Activated T-cell treated with anti-CD3 and anti-CD28 coated beads, Interleukin-2, amount 50 U/mL, for 24 hours (primary cell): Measurements from ENCODE around the gene PRSS1.

Experiments used
- DNase-seq: peaks from one replicate; pipeline ENCODE4 v3.0.0-alpha.2; 2020
- H3K27ac Mint-ChIP-seq: 2 replicates; pipeline ENCODE4 v1.8.0; 2020; ENCODE audit warnings: mild to moderate bottlenecking, mixed read lengths
- H3K27me3 Mint-ChIP-seq: 2 replicates; pipeline ENCODE4 v1.8.0; 2020; ENCODE audit warnings: mixed read lengths
- H3K36me3 Mint-ChIP-seq: 2 replicates; pipeline ENCODE4 v1.8.0; 2020; ENCODE audit warnings: low read depth, mixed read lengths
- H3K4me1 Mint-ChIP-seq: 2 replicates; pipeline ENCODE4 v1.8.0; 2020; ENCODE audit warnings: low read depth, mixed read lengths
- H3K4me3 Mint-ChIP-seq: 2 replicates; pipeline ENCODE4 v1.8.0; 2020; ENCODE audit warnings: mild to moderate bottlenecking, moderate library complexity, mixed read lengths
- H3K9me3 Mint-ChIP-seq: 2 replicates; pipeline ENCODE4 v1.8.0; 2020; ENCODE audit warnings: mixed read lengths

PRSS1 gene

GRCh38 chr7:142788303-142789289, 39.3 kb downstream of the PRSS1 start:
- Mint-ChIP-seq H3K27me3 (no peaks in the 10 kb centered on the region), H3K27ac (peak overlapping the region; percentile 96), H3K36me3 (peaks cover 68% of the 10 kb centered on the region), H3K9me3 (no peaks in the 10 kb centered on the region), H3K4me1 (peaks cover 32% of the 10 kb centered on the region), H3K4me3 (peak overlapping the region; percentile 86)
- DNase-seq = peak; percentile 54

- Mint-ChIP-seq H3K27ac (peak overlapping the region; percentile 96), H3K27me3 (no peaks in the 10 kb centered on the region), H3K9me3 (no peaks in the 10 kb centered on the region), H3K4me1 (peaks cover 38% of the 10 kb centered on the region), H3K36me3 (peaks cover 77% of the 10 kb centered on the region), H3K4me3 (peak overlapping the region; percentile 86)
- peak; percentile 44 for DNase-seq
Measured at GRCh38 chr7:142789441-142789840, 40.2 kb downstream of the PRSS1 start.

GRCh38 chr7:142790056-142790455, 40.8 kb downstream of the PRSS1 start:
- Mint-ChIP-seq H3K4me3 (peak overlapping the region; percentile 86), H3K4me1 (peaks cover 44% of the 10 kb centered on the region), H3K27me3 (no peaks in the 10 kb centered on the region), H3K36me3 (peaks cover 78% of the 10 kb centered on the region), H3K9me3 (no peaks in the 10 kb centered on the region), H3K27ac (peak overlapping the region; percentile 96)
- peak; percentile 71 for DNase-seq

GRCh38 chr7:142790555-142790954, 41.3 kb downstream of the PRSS1 start:
- H3K36me3 Mint-ChIP-seq = peaks cover 78% of the 10 kb centered on the region
- no peak for DNase-seq
- peaks cover 47% of the 10 kb centered on the region for H3K4me1 Mint-ChIP-seq
- H3K27ac Mint-ChIP-seq = peak overlapping the region; percentile 96
- H3K27me3 Mint-ChIP-seq = no peaks in the 10 kb centered on the region
- no peaks in the 10 kb centered on the region for H3K9me3 Mint-ChIP-seq
- H3K4me3 Mint-ChIP-seq = peak overlapping the region; percentile 86

- peak overlapping the region; percentile 86 for H3K4me3 Mint-ChIP-seq
- no peaks in the 10 kb centered on the region for H3K27me3 Mint-ChIP-seq
- H3K4me1 Mint-ChIP-seq = peaks cover 50% of the 10 kb centered on the region
- DNase-seq = peak; percentile 59
- peaks cover 85% of the 10 kb centered on the region for H3K36me3 Mint-ChIP-seq
- peak overlapping the region; percentile 99 for H3K27ac Mint-ChIP-seq
- no peaks in the 10 kb centered on the region for H3K9me3 Mint-ChIP-seq
Measured at GRCh38 chr7:142791502-142791901, 42.2 kb downstream of the PRSS1 start.

- no peak for DNase-seq
- Mint-ChIP-seq H3K36me3 (peaks cover 88% of the 10 kb centered on the region), H3K27me3 (no peaks in the 10 kb centered on the region), H3K9me3 (no peaks in the 10 kb centered on the region), H3K4me1 (peaks cover 50% of the 10 kb centered on the region), H3K4me3 (peak overlapping the region; percentile 86), H3K27ac (peak overlapping the region; percentile 99)
Measured at GRCh38 chr7:142792129-142792528, 42.9 kb downstream of the PRSS1 start.

GRCh38 chr7:142792593-142792992, 43.3 kb downstream of the PRSS1 start:
- Mint-ChIP-seq H3K36me3 (peaks cover 88% of the 10 kb centered on the region), H3K27ac (peak overlapping the region; percentile 99), H3K4me3 (peak overlapping the region; percentile 86), H3K9me3 (no peaks in the 10 kb centered on the region), H3K27me3 (no peaks in the 10 kb centered on the region), H3K4me1 (peaks cover 50% of the 10 kb centered on the region)
- DNase-seq = peak; percentile 33

GRCh38 chr7:142793156-142793555, 43.9 kb downstream of the PRSS1 start:
- peak; percentile 32 for DNase-seq
- H3K27ac Mint-ChIP-seq = peak overlapping the region; percentile 99
- H3K9me3 Mint-ChIP-seq = no peaks in the 10 kb centered on the region
- H3K36me3 Mint-ChIP-seq = peaks cover 88% of the 10 kb centered on the region
- H3K4me3 Mint-ChIP-seq = peak overlapping the region; percentile 86
- H3K4me1 Mint-ChIP-seq = peaks cover 52% of the 10 kb centered on the region
- no peaks in the 10 kb centered on the region for H3K27me3 Mint-ChIP-seq

GRCh38 chr7:142795339-142795863, 46.1 kb downstream of the PRSS1 start:
- no peaks in the 10 kb centered on the region for H3K9me3 Mint-ChIP-seq
- H3K27ac Mint-ChIP-seq = peak overlapping the region; percentile 99
- H3K4me1 Mint-ChIP-seq = peaks cover 70% of the 10 kb centered on the region
- H3K27me3 Mint-ChIP-seq = no peaks in the 10 kb centered on the region
- peaks cover 88% of the 10 kb centered on the region for H3K36me3 Mint-ChIP-seq
- DNase-seq = peak; percentile 75
- peak overlapping the region; percentile 98 for H3K4me3 Mint-ChIP-seq

- peak overlapping the region; percentile 98 for H3K4me3 Mint-ChIP-seq
- no peaks in the 10 kb centered on the region for H3K9me3 Mint-ChIP-seq
- no peaks in the 10 kb centered on the region for H3K27me3 Mint-ChIP-seq
- H3K27ac Mint-ChIP-seq = peak overlapping the region; percentile 99
- no peak for DNase-seq
- H3K4me1 Mint-ChIP-seq = peaks cover 72% of the 10 kb centered on the region
- peaks cover 88% of the 10 kb centered on the region for H3K36me3 Mint-ChIP-seq
Measured at GRCh38 chr7:142796001-142796500, 46.8 kb downstream of the PRSS1 start.

- peaks cover 88% of the 10 kb centered on the region for H3K36me3 Mint-ChIP-seq
- DNase-seq = peak; percentile 68
- H3K4me1 Mint-ChIP-seq = peaks cover 73% of the 10 kb centered on the region
- H3K27ac Mint-ChIP-seq = peak overlapping the region; percentile 99
- peak overlapping the region; percentile 98 for H3K4me3 Mint-ChIP-seq
- H3K9me3 Mint-ChIP-seq = no peaks in the 10 kb centered on the region
- no peaks in the 10 kb centered on the region for H3K27me3 Mint-ChIP-seq
Measured at GRCh38 chr7:142796501-142797390, 47.5 kb downstream of the PRSS1 start.

- H3K27me3 Mint-ChIP-seq = no peaks in the 10 kb centered on the region
- H3K36me3 Mint-ChIP-seq = peaks cover 88% of the 10 kb centered on the region
- peak overlapping the region; percentile 98 for H3K4me3 Mint-ChIP-seq
- peak overlapping the region; percentile 99 for H3K27ac Mint-ChIP-seq
- peaks cover 77% of the 10 kb centered on the region for H3K4me1 Mint-ChIP-seq
- no peaks in the 10 kb centered on the region for H3K9me3 Mint-ChIP-seq
- peak; percentile 79 for DNase-seq
Measured at GRCh38 chr7:142797391-142798377, 48.4 kb downstream of the PRSS1 start.
